OCI-LY3 (cell line): ENCODE results near the gene STRIP2.

Experiments used
- CTCF ChIP-seq: fragments of 200-600, 300-600 bp; sonication (generic); IDR thresholded peaks from 2 replicates; pipeline ENCODE4 v1.5.1; 2014; ENCODE audit warnings: antibody characterized with exemption, low read length, low read depth
- EZH2phosphoT487 ChIP-seq: fragments of 200-600 bp; shearing (Covaris generic); IDR thresholded peaks from 2 replicates; pipeline ENCODE4 v1.6.1; 2018; ENCODE audit warnings: antibody characterized with exemption, mixed run types, low read depth

GRCh38 chr7:129499999-129500398 lies 65.8 kb downstream of the STRIP2 start:
- TF ChIP-seq CTCF (no peak), EZH2phosphoT487 (no peak)
